Measurements from ENCODE around the gene SEPSECS. TPM values are rescaled to one million over a fixed set of nuclear protein-coding genes. Genes with fewer than 3 reads are reported as not detected.

The SEPSECS gene
- total and polyA plus RNA-seq, 2 of the 13 experiments (the other 11 are each of a cell fraction or from before 2014, with no cell fraction given) = 9.4 to 14.3 TPM

- TF ChIP-seq ZHX2 (IDR thresholded peaks at IDR 0.05; ENCODE audit: low read depth) = no peak
- no peak for TF ChIP-seq ZHX2 (CRISPR knock-in tag; IDR thresholded peaks at IDR 0.05; ENCODE audit: borderline replicate concordance)
- no peak for TF ChIP-seq PCBP1 (IDR thresholded peaks at IDR 0.05; ENCODE audit: borderline replicate concordance, low read depth, low read length)
- no peak for TF ChIP-seq TRIM24 (CRISPR knock-in tag; IDR thresholded peaks at IDR 0.05)
- no peak for TF ChIP-seq PATZ1 (CRISPR knock-in tag; IDR thresholded peaks at IDR 0.05)
- TF ChIP-seq MTA1 (CRISPR knock-in tag; IDR thresholded peaks at IDR 0.05; ENCODE audit: borderline replicate concordance) = no peak
- no peak for TF ChIP-seq UBTF (CRISPR knock-in tag; IDR thresholded peaks at IDR 0.05)
- no peak for TF ChIP-seq ZNF276 (CRISPR knock-in tag; IDR thresholded peaks at IDR 0.05; ENCODE audit: low read depth)
- no peak for TF ChIP-seq ATF2 (CRISPR knock-in tag; IDR thresholded peaks at IDR 0.05)
- TF ChIP-seq TCF7 (IDR thresholded peaks at IDR 0.05; ENCODE audit: low read depth) = peak; percentile 21; the same call in 1 of the 2 replicates
- no peak for TF ChIP-seq NR1H2 (CRISPR knock-in tag; IDR thresholded peaks at IDR 0.05; ENCODE audit: borderline replicate concordance, low read depth)
- no peak for TF ChIP-seq SRY (CRISPR knock-in tag; IDR thresholded peaks at IDR 0.05)
- TF ChIP-seq MATR3 (CRISPR knock-in tag; IDR thresholded peaks at IDR 0.05) = no peak
- no peak for TF ChIP-seq NBN (conservative IDR thresholded peaks at IDR 0.05)
- TF ChIP-seq NFYC (CRISPR knock-in tag; IDR thresholded peaks at IDR 0.05) = no peak
Observed at GRCh38 chr4:25178838-25179261, 18.6 kb upstream of the SEPSECS start (continued).
